Hematopoietic multipotent progenitor cell (in vitro differentiated cells): ENCODE measurements around the gene PRTFDC1. TPM values are rescaled to one million over a fixed set of nuclear protein-coding genes. Genes with fewer than 3 reads are reported as not detected.

Experiments used
- DNase-seq, 3 donors: peaks; one replicate each; pipeline ENCODE4 v3.0.0-alpha.2; 2011 to 2015; ENCODE audit warnings: low read depth in 2 of 3, low spot score in 2 of 3
- total RNA-seq: library from RNA; depleted of rRNA; stranded (reverse); fragments of >200 nt; gene quantifications from one replicate; pipeline ENCODE4 v1.2.3, GENCODE V29; 2012

PRTFDC1 gene
- total RNA-seq, 1 donor: 3.5 TPM

- peak; percentile 22 to 74 (median 59) for DNase-seq
Measured at GRCh38 chr10:24882047-24882698, 70.2 kb downstream of the PRTFDC1 start.

GRCh38 chr10:24879861-24880260 is 72.5 kb downstream of the PRTFDC1 start:
- no peak for DNase-seq

GRCh38 chr10:24874133-24874532 is 78.3 kb downstream of the PRTFDC1 start:
- DNase-seq: no peak

DNA sequence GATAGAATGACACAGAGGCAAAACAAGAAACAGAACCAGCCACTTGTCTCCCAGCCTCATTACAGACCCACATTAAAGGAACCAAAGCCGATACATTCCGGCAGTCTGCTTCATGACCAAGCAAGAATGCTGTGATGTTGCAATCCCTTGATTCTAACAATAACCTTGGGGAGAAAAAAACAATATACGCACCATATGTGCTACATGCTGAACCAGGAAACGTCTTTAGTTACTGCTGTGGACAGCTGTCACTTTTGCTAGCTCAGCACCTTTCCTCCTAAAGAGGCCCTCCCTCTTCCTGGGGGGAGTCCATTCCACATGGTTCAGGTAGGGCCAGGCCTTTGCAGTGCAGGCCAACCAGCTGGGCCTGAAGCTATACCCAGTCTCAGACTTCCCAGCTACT is 79.1 kb downstream of the PRTFDC1 start:
- DNase-seq: peak in 2 of 3 donors; percentile 69 to 88

DNA sequence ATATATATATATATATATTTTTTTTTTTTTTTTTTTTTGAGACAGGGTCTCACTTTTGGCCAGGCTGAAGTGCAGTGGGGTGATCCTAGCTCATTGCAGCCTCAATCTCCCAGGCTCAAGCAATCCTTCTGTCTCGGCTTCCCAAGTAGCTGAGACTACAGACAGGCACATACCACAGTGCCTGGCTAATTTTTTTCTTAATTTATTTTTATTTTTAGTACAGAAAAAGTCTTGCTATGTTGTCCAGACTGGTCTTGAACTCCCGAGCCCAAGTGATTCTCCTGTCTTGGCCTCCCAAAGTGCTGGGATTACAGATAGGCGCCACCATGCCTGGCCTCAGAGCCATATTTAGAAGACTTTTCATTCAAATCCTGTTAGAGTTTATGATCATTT is 79.6 kb downstream of the PRTFDC1 start:
- DNase-seq: no peak

DNA sequence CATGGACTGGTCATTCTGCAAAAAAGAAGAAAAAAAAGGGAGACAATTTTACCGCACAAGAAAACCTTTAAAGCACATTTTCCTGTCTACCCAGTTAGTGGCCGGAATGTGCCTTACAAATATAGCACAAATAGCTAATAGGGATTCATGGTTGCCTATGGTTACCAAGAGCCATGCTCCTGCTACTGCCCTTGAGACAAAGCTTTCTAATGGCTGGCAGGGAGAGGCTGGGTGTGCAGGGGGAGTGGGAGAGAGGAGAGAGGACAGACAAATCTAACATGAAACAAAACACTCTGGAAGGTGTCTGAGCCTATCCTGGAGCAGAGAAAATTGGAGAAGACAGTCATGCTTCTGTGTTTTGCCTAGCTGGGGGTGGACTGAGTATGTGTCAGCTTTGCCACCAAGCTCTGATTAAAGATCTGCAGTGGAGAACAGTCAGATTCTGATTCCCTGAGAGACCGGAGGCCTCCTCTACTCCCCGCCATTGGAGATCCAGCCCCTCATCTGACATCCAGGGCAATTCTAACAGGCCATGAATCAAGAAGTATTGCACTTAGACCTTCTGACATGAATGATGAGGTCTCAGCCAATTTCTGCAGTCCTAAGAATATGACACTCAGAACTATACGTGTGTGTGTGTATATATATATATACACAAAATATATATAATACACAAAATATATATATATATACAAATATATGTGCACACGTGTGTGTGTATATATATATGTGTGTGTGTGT is 80.2 kb downstream of the PRTFDC1 start:
- no peak for DNase-seq

- DNase-seq: no peak
Measured at GRCh38 chr10:24871011-24871935, 81.1 kb downstream of the PRTFDC1 start.

- no peak for DNase-seq
Measured at GRCh38 chr10:24869354-24870015, 82.9 kb downstream of the PRTFDC1 start.

GRCh38 chr10:24866604-24867583 is 85.5 kb downstream of the PRTFDC1 start:
- DNase-seq: peak in 1 of 3 donors; percentile 22

GRCh38 chr10:24865783-24866182 is 86.6 kb downstream of the PRTFDC1 start:
- DNase-seq: no peak

DNA sequence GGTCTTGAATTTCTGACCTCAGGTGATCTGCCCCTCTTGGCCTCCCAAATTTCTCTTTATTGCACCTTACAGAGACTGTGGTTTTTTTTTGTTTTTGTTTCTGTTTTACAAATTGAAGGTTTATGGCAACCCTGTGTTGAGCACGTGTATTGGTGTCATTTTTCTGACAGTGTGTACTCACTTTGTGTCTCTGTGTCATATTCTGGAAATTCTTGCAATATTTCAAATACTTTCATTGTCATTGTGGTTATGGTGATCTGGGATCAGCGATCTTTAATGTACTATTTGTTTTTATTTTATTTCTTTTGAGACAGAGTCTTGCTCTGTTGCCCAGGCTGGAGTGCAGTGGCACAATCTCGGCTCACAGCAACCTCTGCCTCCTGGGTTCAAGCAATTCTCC is 89.8 kb downstream of the PRTFDC1 start:
- DNase-seq: no peak

DNA sequence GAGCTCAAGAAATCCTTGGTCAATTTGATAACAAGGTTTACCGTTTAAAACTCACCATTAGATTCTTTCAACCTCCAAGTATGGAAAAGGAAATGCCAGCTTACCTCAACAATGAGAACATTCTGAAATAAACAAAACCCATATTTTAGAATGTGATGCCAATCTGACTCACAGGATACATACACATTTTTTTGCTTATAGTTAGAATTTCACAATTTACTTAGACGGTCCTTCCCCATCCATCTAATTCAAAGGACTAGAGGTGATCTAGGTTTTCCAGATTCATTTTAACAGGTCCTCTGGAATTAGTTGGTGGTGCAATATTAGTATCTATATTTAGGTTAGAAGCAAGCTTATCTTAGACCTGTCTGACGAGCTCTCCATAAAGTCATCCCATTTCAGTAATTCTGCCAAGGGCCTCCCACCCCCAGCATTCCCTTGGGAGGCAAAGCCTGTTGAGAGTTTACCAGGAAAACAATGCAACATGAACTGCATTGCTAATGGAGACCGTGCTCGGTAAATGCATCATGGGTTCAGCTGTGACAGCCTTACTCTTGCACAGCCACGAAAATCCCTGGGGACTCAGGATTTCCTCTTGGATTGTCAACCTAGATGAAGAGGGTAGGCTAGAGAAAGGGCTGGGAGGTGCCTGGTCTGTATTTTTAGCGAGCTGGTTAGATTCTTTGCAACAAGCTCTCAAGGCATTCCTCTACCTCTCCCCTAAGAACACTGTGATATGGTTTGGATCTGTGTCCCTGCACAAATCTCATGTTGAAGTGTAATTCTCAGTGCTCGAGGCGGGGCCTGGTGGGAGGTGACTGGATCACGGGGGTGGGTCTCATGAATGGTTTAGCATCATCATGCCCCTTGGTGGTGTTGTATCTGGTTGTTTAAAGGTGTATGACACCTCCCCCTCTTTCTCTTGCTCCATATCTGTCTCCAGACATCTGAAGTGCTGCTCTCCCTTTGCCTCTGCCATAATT is 93.8 kb downstream of the PRTFDC1 start:
- DNase-seq: no peak

DNA sequence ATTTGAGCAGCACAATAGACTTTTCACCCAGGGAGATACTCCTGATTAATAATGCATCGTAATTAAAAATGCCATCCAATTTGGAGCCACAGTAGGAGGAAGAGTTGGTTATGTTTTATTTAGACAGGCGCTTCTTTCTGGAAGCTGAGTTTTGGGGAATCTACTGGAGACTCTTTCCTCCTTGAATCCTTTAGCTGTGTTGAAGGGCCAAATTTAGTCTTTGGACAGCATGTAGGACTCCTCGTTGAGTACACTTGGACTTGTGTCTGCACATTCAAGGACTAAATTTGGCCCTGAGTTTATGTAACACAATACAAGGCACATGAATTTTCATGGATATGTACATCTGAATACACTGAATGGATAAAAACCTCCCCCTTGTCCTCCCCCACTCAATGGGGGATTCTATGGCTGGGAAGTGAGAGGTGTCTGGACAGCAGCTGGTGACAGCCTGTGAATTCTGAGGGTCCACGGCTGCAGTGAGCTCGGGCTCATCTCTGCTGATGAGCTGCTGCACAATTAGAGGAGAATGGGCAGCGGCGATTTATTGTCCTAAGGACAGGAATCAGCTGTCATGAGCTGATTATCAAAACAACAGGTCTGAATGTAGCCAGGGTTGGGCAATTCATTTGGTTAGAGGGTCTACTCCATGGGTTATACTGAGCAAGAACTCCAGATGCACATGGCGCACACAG is 95.2 kb downstream of the PRTFDC1 start:
- no peak for DNase-seq

DNA sequence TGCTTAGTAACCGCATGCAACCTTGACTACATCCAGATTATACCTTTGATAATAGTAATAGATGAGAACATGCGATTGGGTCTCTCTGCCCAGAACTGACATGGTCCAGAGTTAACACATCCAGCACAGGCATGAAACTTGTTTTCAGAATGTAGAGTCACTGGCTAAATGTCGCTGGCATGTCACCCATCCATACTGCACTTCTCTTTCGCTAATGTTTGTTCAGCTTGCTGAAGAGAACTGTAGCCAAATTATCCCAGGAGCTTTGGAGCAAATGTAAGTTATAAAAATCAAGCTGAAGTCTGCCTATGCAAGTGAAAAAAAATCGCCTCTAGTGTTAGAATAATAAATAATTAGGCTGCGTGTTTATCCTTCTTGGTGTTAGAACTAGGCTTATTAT is 98.2 kb downstream of the PRTFDC1 start:
- no peak for DNase-seq

- DNase-seq: no peak
Measured at GRCh38 chr10:24853661-24854060, 98.7 kb downstream of the PRTFDC1 start.

DNA sequence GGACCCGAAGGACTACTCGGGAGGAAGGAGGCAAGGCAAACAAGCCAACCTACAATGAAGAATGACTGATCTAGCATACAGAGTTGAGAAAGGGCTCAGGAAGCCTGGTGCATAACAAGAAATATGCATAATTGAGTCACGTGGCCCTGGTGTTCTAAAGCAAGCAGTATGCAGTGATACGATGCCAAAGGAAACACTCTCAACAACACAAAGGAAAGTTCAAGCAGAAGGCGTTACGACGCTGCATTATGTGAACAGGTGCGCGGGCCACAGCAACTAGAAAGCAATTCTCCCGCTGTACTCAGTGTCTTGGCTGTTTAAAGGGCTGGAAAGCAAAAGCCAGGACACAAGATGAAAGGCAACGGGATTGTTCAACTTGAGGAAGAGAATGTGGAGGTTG is 100.8 kb downstream of the PRTFDC1 start:
- no peak for DNase-seq

DNA sequence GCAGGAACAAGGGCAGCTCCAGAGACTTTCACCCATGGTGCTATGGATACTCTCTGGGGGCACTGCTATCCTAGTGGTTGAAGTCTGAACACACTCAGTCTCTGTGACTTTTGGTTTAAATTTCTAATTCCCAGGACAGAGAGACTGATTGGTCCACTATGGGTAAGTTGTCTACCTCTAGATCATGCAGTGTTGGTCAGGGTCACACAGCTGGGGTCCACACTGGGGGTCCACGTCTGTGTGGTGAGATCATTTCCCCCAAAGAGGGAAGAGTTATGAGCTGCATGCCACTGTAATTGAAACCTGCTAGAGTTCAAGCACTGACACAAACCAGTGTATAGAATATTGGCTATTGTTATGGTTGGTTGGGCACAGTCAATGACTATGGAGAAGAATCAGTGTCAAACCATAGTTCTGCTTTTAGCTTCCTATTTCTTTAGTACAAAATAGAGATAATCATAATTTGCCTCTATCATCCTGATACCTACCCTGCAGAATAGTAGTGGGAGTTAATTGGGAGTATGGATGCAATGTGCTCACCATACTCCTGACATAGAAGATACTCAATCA is 101.6 kb downstream of the PRTFDC1 start:
- no peak for DNase-seq
